ENCODE measurements around the gene PML.

PML gene

DNA sequence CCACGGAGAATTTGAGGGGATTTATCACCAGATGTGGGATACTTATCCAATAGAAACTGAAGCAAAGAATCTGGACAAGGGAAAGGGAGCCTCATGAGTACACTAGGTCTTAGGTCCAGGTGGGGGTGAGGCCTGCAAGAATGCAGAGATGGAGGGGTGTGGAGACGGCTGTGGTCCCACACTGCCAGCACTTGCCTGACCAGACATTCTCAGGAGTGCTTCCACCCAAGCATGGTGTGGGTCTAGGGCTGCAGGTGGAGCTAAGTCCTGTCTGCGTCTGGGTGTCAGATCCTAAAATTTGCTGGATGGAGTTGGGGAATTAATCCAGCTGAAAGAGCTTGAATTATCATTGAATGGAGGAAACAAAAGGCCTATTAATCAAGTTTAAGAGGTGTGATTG lies 14.4 kb downstream of the PML start:
- TF ChIP-seq TCF4 (CRISPR knock-in tag; IDR thresholded peaks at IDR 0.05; ENCODE audit: borderline replicate concordance) (no peak), ESRRG (CRISPR knock-in tag; IDR thresholded peaks at IDR 0.05) (no peak), ISL1 (CRISPR knock-in tag; IDR thresholded peaks at IDR 0.05) (no peak), ZNF70 (CRISPR knock-in tag; IDR thresholded peaks at IDR 0.05) (no peak), CSDC2 (CRISPR knock-in tag; IDR thresholded peaks at IDR 0.05) (no peak), BACH2 (CRISPR knock-in tag; IDR thresholded peaks at IDR 0.05; ENCODE audit: borderline replicate concordance) (no peak), ZNF565 (CRISPR knock-in tag; conservative IDR thresholded peaks at IDR 0.05; ENCODE audit: low read depth) (no peak), TOX (CRISPR knock-in tag; IDR thresholded peaks at IDR 0.05; ENCODE audit: borderline replicate concordance) (no peak), ZFP3 (CRISPR knock-in tag; IDR thresholded peaks at IDR 0.05) (no peak), ZC3H10 (CRISPR knock-in tag; IDR thresholded peaks at IDR 0.05) (no peak), RARB (CRISPR knock-in tag; IDR thresholded peaks at IDR 0.05) (no peak), GLIS3 (CRISPR knock-in tag; IDR thresholded peaks at IDR 0.05) (no peak), ZNF8 (CRISPR knock-in tag; IDR thresholded peaks at IDR 0.05) (no peak), ZFP30 (CRISPR knock-in tag; IDR thresholded peaks at IDR 0.05) (no peak), OSR1 (CRISPR knock-in tag; IDR thresholded peaks at IDR 0.05) (no peak)
- TF ChIP-seq, protein P1, sequence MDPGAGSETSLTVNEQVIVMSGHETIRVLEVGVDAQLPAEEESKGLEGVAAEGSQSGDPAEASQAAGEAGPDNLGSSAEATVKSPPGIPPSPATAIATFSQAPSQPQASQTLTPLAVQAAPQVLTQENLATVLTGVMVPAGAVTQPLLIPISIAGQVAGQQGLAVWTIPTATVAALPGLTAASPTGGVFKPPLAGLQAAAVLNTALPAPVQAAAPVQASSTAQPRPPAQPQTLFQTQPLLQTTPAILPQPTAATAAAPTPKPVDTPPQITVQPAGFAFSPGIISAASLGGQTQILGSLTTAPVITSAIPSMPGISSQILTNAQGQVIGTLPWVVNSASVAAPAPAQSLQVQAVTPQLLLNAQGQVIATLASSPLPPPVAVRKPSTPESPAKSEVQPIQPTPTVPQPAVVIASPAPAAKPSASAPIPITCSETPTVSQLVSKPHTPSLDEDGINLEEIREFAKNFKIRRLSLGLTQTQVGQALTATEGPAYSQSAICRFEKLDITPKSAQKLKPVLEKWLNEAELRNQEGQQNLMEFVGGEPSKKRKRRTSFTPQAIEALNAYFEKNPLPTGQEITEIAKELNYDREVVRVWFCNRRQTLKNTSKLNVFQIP (CRISPR knock-in tag; IDR thresholded peaks at IDR 0.05; ENCODE audit: borderline replicate concordance, low read depth) = no peak
- TF ChIP-seq, protein P2, sequence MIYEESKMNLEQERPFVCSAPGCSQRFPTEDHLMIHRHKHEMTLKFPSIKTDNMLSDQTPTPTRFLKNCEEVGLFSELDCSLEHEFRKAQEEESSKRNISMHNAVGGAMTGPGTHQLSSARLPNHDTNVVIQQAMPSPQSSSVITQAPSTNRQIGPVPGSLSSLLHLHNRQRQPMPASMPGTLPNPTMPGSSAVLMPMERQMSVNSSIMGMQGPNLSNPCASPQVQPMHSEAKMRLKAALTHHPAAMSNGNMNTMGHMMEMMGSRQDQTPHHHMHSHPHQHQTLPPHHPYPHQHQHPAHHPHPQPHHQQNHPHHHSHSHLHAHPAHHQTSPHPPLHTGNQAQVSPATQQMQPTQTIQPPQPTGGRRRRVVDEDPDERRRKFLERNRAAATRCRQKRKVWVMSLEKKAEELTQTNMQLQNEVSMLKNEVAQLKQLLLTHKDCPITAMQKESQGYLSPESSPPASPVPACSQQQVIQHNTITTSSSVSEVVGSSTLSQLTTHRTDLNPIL (CRISPR knock-in tag; IDR thresholded peaks at IDR 0.05; ENCODE audit: low read depth) = no peak
- TF ChIP-seq, protein P3, sequence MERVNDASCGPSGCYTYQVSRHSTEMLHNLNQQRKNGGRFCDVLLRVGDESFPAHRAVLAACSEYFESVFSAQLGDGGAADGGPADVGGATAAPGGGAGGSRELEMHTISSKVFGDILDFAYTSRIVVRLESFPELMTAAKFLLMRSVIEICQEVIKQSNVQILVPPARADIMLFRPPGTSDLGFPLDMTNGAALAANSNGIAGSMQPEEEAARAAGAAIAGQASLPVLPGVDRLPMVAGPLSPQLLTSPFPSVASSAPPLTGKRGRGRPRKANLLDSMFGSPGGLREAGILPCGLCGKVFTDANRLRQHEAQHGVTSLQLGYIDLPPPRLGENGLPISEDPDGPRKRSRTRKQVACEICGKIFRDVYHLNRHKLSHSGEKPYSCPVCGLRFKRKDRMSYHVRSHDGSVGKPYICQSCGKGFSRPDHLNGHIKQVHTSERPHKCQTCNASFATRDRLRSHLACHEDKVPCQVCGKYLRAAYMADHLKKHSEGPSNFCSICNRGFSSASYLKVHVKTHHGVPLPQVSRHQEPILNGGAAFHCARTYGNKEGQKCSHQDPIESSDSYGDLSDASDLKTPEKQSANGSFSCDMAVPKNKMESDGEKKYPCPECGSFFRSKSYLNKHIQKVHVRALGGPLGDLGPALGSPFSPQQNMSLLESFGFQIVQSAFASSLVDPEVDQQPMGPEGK (CRISPR knock-in tag; IDR thresholded peaks at IDR 0.05; ENCODE audit: borderline replicate concordance) = no peak
- TF ChIP-seq, protein P4, sequence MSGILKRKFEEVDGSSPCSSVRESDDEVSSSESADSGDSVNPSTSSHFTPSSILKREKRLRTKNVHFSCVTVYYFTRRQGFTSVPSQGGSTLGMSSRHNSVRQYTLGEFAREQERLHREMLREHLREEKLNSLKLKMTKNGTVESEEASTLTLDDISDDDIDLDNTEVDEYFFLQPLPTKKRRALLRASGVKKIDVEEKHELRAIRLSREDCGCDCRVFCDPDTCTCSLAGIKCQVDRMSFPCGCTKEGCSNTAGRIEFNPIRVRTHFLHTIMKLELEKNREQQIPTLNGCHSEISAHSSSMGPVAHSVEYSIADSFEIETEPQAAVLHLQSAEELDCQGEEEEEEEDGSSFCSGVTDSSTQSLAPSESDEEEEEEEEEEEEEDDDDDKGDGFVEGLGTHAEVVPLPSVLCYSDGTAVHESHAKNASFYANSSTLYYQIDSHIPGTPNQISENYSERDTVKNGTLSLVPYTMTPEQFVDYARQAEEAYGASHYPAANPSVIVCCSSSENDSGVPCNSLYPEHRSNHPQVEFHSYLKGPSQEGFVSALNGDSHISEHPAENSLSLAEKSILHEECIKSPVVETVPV (CRISPR knock-in tag; IDR thresholded peaks at IDR 0.05) = no peak
- no peak for ATAC-seq

DNA sequence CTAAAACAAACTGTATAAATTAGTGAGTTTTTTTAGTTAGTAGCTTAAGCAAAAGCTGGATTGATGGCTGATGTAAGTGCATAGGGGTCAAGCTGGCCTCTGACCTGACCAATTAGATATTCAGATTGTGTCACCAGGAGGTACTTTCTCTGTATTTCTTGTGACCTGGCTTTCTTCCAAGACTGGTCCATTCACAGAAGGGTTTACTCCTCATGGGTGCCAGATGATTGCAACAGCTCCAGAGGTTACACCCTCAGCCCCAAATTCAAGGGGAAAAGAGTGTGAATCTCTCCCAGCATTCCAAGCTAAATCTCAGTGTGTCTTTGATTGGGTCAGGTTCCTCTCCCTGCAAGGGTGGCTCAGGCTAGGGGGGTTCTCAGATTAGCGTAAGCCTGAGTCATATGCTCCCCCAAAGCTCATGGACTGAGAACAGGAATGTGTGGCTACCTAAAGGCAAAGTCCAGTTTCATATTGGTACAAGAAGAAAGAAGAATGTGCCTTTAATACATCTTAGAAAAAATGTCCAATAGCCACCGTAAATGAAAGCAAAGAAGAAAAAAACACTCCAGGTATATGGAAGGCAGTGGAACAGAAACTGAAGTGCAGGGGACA lies 16.5 kb downstream of the PML start:
- TF ChIP-seq ZNF8 (CRISPR knock-in tag; IDR thresholded peaks at IDR 0.05) (no peak), PPARA (CRISPR knock-in tag; IDR thresholded peaks at IDR 0.05; ENCODE audit: borderline replicate concordance) (no peak), ARNTL (CRISPR knock-in tag; IDR thresholded peaks at IDR 0.05; ENCODE audit: borderline replicate concordance, low read depth) (no peak), ESRRG (CRISPR knock-in tag; IDR thresholded peaks at IDR 0.05) (no peak), ZNF70 (CRISPR knock-in tag; IDR thresholded peaks at IDR 0.05) (no peak), SNAI2 (CRISPR knock-in tag; IDR thresholded peaks at IDR 0.05) (no peak), CSDC2 (CRISPR knock-in tag; IDR thresholded peaks at IDR 0.05) (no peak), TCF4 (CRISPR knock-in tag; IDR thresholded peaks at IDR 0.05; ENCODE audit: borderline replicate concordance) (no peak), ZFP3 (CRISPR knock-in tag; IDR thresholded peaks at IDR 0.05) (no peak), ZFP30 (CRISPR knock-in tag; IDR thresholded peaks at IDR 0.05) (no peak)
- no peak for ATAC-seq

DNA sequence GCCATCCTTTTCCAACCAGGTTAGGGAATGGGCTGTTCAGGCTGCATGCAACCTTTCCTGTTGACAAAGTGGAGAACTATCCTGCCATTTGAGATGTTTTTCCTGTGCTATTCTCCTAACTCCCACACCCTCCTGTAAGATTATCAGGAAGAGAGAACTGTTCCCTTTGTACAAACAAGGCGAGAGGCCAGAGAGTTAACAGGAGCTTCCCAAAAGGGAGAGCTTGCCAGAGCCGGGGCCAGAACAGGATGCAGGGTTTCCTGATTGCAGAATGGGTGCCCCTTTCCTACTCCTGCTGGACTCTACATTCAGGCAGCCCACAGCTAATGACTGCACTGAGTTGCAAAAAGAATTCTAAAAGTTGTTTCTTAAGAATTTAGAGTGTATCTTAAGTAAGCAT lies 17.1 kb downstream of the PML start:
- TF ChIP-seq ZC3H10 (CRISPR knock-in tag; IDR thresholded peaks at IDR 0.05) = no peak
- no peak for ATAC-seq

DNA sequence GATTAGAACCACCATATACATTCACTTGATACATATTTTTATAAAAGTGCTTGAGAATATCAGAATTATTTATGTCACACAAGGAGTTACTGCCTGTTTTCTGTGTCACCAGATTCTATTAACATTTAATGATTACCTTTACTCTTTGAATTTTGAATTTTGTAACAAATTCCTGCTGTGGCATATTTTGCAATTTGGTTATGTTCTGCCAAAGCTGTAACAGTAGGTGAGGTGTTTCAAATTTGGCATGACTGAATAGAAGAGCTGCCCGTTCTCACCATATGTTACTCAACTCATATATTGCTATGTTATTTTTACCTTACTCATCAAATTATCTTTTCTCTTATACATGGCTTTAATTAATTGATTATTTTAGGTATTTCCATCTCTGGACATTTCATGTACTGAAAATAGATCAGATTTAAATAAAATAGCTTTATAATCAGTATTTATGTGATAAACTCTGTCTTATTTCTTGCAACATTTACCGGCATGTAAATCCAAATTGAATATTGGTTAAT lies 18.9 kb downstream of the PML start:
- ATAC-seq = no peak
- TF ChIP-seq PPARA (CRISPR knock-in tag; IDR thresholded peaks at IDR 0.05; ENCODE audit: borderline replicate concordance) (no peak), BACH2 (CRISPR knock-in tag; IDR thresholded peaks at IDR 0.05; ENCODE audit: borderline replicate concordance) (no peak), RARB (CRISPR knock-in tag; IDR thresholded peaks at IDR 0.05) (no peak), GLIS3 (CRISPR knock-in tag; IDR thresholded peaks at IDR 0.05) (no peak), TCF4 (CRISPR knock-in tag; IDR thresholded peaks at IDR 0.05; ENCODE audit: borderline replicate concordance) (no peak), ZNF565 (CRISPR knock-in tag; conservative IDR thresholded peaks at IDR 0.05; ENCODE audit: low read depth) (no peak), ISL1 (CRISPR knock-in tag; IDR thresholded peaks at IDR 0.05) (no peak), ZNF8 (CRISPR knock-in tag; IDR thresholded peaks at IDR 0.05) (no peak)
- TF ChIP-seq, protein P1 (CRISPR knock-in tag; IDR thresholded peaks at IDR 0.05; ENCODE audit: borderline replicate concordance, low read depth) = no peak
- TF ChIP-seq, protein P5, sequence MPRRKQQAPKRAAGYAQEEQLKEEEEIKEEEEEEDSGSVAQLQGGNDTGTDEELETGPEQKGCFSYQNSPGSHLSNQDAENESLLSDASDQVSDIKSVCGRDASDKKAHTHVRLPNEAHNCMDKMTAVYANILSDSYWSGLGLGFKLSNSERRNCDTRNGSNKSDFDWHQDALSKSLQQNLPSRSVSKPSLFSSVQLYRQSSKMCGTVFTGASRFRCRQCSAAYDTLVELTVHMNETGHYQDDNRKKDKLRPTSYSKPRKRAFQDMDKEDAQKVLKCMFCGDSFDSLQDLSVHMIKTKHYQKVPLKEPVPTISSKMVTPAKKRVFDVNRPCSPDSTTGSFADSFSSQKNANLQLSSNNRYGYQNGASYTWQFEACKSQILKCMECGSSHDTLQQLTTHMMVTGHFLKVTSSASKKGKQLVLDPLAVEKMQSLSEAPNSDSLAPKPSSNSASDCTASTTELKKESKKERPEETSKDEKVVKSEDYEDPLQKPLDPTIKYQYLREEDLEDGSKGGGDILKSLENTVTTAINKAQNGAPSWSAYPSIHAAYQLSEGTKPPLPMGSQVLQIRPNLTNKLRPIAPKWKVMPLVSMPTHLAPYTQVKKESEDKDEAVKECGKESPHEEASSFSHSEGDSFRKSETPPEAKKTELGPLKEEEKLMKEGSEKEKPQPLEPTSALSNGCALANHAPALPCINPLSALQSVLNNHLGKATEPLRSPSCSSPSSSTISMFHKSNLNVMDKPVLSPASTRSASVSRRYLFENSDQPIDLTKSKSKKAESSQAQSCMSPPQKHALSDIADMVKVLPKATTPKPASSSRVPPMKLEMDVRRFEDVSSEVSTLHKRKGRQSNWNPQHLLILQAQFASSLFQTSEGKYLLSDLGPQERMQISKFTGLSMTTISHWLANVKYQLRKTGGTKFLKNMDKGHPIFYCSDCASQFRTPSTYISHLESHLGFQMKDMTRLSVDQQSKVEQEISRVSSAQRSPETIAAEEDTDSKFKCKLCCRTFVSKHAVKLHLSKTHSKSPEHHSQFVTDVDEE (CRISPR knock-in tag; IDR thresholded peaks at IDR 0.05) = no peak
